HCT116 (cell line): ENCODE data around the gene NSMCE1. TPM values are rescaled to one million over a fixed set of nuclear protein-coding genes. Genes with fewer than 3 reads are reported as not detected.

Source experiments
- ATAC-seq: fragments of 200-7000 bp; cut with Tn5 transposase; 2 replicates; pipeline ENCODE4 v1.9.1; 2020; ENCODE audit warnings: mild to moderate bottlenecking, moderate library complexity
- BruUV-seq: library from RNA; stranded (reverse); fragments of 400-500 nt; replicated peaks from 2 replicates; lab custom pipeline; 2021; lab: Mats Ljungman, UMichigan
- CTCF ChIA-PET: fragments of 300-600 bp; sonication (Branson Sonifier 250); formaldehyde crosslinking; loops from one replicate; lab custom pipeline; 2021; ENCODE audit warnings: antibody characterized with exemption; lab: Charles Lee
- POLR2A ChIA-PET: fragments of 300-600, 350-600 bp; sonication (Branson Sonifier 250); formaldehyde crosslinking; loops from one replicate; lab custom pipeline; 2021; ENCODE audit warnings: antibody characterized with exemption; lab: Charles Lee
- RAD21 ChIA-PET, 2 experiments: fragments of 300-600 bp; sonication (Branson Sonifier 250); formaldehyde crosslinking; loops; one replicate each; lab custom pipeline; 2023; ENCODE audit warnings: low total read pairs in 2 of 2; ENCODE audit not compliant: uncharacterized antibody in 2 of 2, unreplicated experiment in 2 of 2, low non-redundant PET in 1 of 2; lab: Charles Lee
- DNase-seq: peaks from one replicate; pipeline ENCODE4 v3.0.0-alpha.2; 2010; ENCODE audit warnings: low read depth, low spot score
- H2AFZ ChIP-seq: fragments of 200-600 bp; shearing (Covaris generic), sonication (generic); 2 replicates; pipeline ENCODE4 v1.6.1; 2017; ENCODE audit warnings: low read depth, mixed run types, mixed read lengths, antibody characterized with exemption, low read length; ENCODE audit not compliant: poor library complexity, severe bottlenecking
- H3K27ac ChIP-seq: 2 replicates; pipeline ENCODE4 v1.5.1; 2012; ENCODE audit warnings: low read depth, low read length
- H3K27me3 ChIP-seq: fragments of 200-600 bp; sonication (generic); 2 replicates; pipeline ENCODE4 v1.6.1; 2016; ENCODE audit warnings: mixed run types, low read length, mixed read lengths; ENCODE audit not compliant: insufficient read depth
- H3K36me3 ChIP-seq, 2 experiments: fragments of 200-500 bp in 1 of 2; fragments of 200-600 bp in 1 of 2; sonication (Bioruptor generic) in 1 of 2; sonication (generic) in 1 of 2; 2 replicates each; pipeline versions ENCODE4 v1.5.1 to v1.6.1; 2014 to 2016; ENCODE audit warnings: low read length in 2 of 2, inconsistent platforms in 1 of 2, mixed read lengths in 1 of 2, mixed run types in 1 of 2; ENCODE audit not compliant: insufficient read depth in 2 of 2, control insufficient read depth in 1 of 2
- H3K4me1 ChIP-seq, 2 experiments: fragments of 200-600 bp in 1 of 2; sonication (generic) in 1 of 2; 2 replicates each; pipeline versions ENCODE4 v1.5.1 to v1.6.1; 2012 to 2017; ENCODE audit warnings: low read length in 2 of 2, inconsistent platforms in 1 of 2, mild to moderate bottlenecking in 1 of 2, mixed read lengths in 1 of 2, mixed run types in 1 of 2, moderate library complexity in 1 of 2; ENCODE audit not compliant: insufficient read depth in 2 of 2, control insufficient read depth in 1 of 2
- H3K4me2 ChIP-seq: fragments of 200-600 bp; sonication (generic); 2 replicates; pipeline ENCODE4 v1.6.1; 2017; ENCODE audit warnings: mixed run types, low read length, mixed read lengths
- H3K4me3 ChIP-seq, 2 experiments: fragments of 200-600 bp in 1 of 2; sonication (generic) in 1 of 2; replicated peaks in 1 of 2; 2 replicates each; pipeline ENCODE4 v1.5.1; 2011 to 2016; ENCODE audit warnings: low read length in 2 of 2, control low read depth in 1 of 2, low read depth in 1 of 2, mild to moderate bottlenecking in 1 of 2, mixed read lengths in 1 of 2, mixed run types in 1 of 2
- H3K79me2 ChIP-seq: fragments of 200-600 bp; sonication (generic); 2 replicates; pipeline ENCODE4 v1.6.1; 2017; ENCODE audit warnings: mild to moderate bottlenecking, mixed run types, low read length, moderate library complexity, mixed read lengths; ENCODE audit not compliant: insufficient read depth
- H3K9ac ChIP-seq: fragments of 200-600 bp; sonication (generic); 2 replicates; pipeline ENCODE4 v1.6.1; 2016; ENCODE audit warnings: low read length, mixed read lengths
- H3K9me2 ChIP-seq: fragments of 200-600 bp; sonication (generic), shearing (Covaris generic); 2 replicates; pipeline ENCODE4 v1.6.1; 2017; ENCODE audit warnings: mixed run types, mild to moderate bottlenecking, moderate library complexity; ENCODE audit not compliant: insufficient read depth
- H3K9me3 ChIP-seq, 2 experiments: fragments of 200-500 bp in 1 of 2; fragments of 200-600 bp in 1 of 2; sonication (Bioruptor generic) in 1 of 2; sonication (generic) in 1 of 2; 2 replicates each; pipeline ENCODE4 v1.6.1; 2014 to 2017; ENCODE audit warnings: low read length in 2 of 2, mixed read lengths in 2 of 2, inconsistent platforms in 1 of 2, low read depth in 1 of 2, mild to moderate bottlenecking in 1 of 2, mixed run types in 1 of 2, moderate library complexity in 1 of 2; ENCODE audit not compliant: control insufficient read depth in 1 of 2, insufficient read depth in 1 of 2
- H4K20me1 ChIP-seq: fragments of 200-600 bp; sonication (generic), shearing (Covaris generic); 2 replicates; pipeline ENCODE4 v1.6.1; 2017; ENCODE audit warnings: mixed run types, mild to moderate bottlenecking, moderate library complexity; ENCODE audit not compliant: insufficient read depth
- CTCF ChIP-seq, 3 experiments: fragments of 200-600 bp in 1 of 3; sonication (generic) in 1 of 3; IDR thresholded peaks in 2 of 3; conservative IDR thresholded peaks in 1 of 3; 2 replicates each; pipeline ENCODE4 v1.5.1; 2012 to 2017; ENCODE audit warnings: low read depth in 2 of 3, low read length in 2 of 3, antibody characterized with exemption in 1 of 3, borderline replicate concordance in 1 of 3, control low read depth in 1 of 3, mild to moderate bottlenecking in 1 of 3, mixed read lengths in 1 of 3, mixed run types in 1 of 3, moderate library complexity in 1 of 3; ENCODE audit not compliant: insufficient read depth in 1 of 3
- FOSL1 ChIP-seq: IDR thresholded peaks from 2 replicates; pipeline ENCODE4 v1.6.1; 2012; ENCODE audit warnings: low read depth
- MAX ChIP-seq: IDR thresholded peaks from 2 replicates; pipeline ENCODE4 v1.6.1; 2012
- POLR2A ChIP-seq: IDR thresholded peaks from 2 replicates; pipeline ENCODE4 v1.7.0; 2011; ENCODE audit warnings: borderline replicate concordance; ENCODE audit not compliant: insufficient read depth, insufficient read length; ENCODE audit errors: extremely low read depth
- POLR2AphosphoS5 ChIP-seq: IDR thresholded peaks from 2 replicates; pipeline ENCODE4 v1.6.1; 2011; ENCODE audit warnings: mild to moderate bottlenecking, low read depth, low read length, moderate library complexity
- RAD21 ChIP-seq: IDR thresholded peaks from 2 replicates; pipeline ENCODE4 v1.6.1; 2012; ENCODE audit warnings: low read depth, mild to moderate bottlenecking
- SP1 ChIP-seq: IDR thresholded peaks from 2 replicates; pipeline ENCODE4 v1.6.1; 2012; ENCODE audit warnings: low read depth
- ZBTB33 ChIP-seq: IDR thresholded peaks from 2 replicates; pipeline ENCODE4 v1.6.1; 2011; ENCODE audit warnings: mild to moderate bottlenecking, low read length, moderate library complexity; ENCODE audit not compliant: insufficient replicate concordance; ENCODE audit errors: extremely low read depth
- ZFX ChIP-seq: fragments of 450-650 bp; IDR thresholded peaks from 2 replicates; pipeline ENCODE4 v1.6.1; 2017
- ZNF274 ChIP-seq: fragments of 200-500 bp; sonication (Bioruptor generic); IDR thresholded peaks from 2 replicates; pipeline ENCODE4 v1.6.1; 2014; ENCODE audit warnings: mild to moderate bottlenecking, low read depth, low read length, inconsistent platforms
- intact Hi-C: fragments of 100-400 bp; cut with micrococcal nuclease; formaldehyde crosslinking; loops from 2 replicates; pipeline ENCODE4 v1.10.0; 2022
- total RNA-seq: library from RNA; stranded (reverse); gene quantifications from one replicate; pipeline ENCODE4 v1.2.1, GENCODE V29; 2021; ENCODE audit not compliant: unreplicated experiment

NSMCE1 gene
- total RNA-seq, 1 experiment from 2014 or later, result 85.6 TPM

GRCh38 chr16:27241658-27242057, 26.9 kb downstream of the NSMCE1 start:
- RAD21 ChIA-PET, result interaction anchor here in 1 of 2 experiments (0.5 kb wide), 1 partner anchor 120 kb away, joined by 4 read pairs; no protein-coding TSS in a partner anchor
- no peak overlapping the region for H3K4me2 ChIP-seq

More at GRCh38 chr16:27241658-27242057, 26.9 kb downstream of the NSMCE1 start:
- no peaks in the 10 kb centered on the region; a peak in 1 of 4 replicates for H3K36me3 ChIP-seq
- TF ChIP-seq CTCF (IDR thresholded peaks at IDR 0.05 in 2 of 3, conservative IDR thresholded peaks at IDR 0.05 in 1 of 3; ENCODE audit: borderline replicate concordance in 1 of 3, insufficient read depth in 1 of 3, low read depth in 2 of 3, low read length in 2 of 3), result no peak
- TF ChIP-seq POLR2AphosphoS5, result no peak
- TF ChIP-seq FOSL1, result no peak
- no peak for TF ChIP-seq SP1
- TF ChIP-seq ZNF274, result no peak
- TF ChIP-seq MAX, result no peak
- no peak for TF ChIP-seq RAD21
- no peak for TF ChIP-seq POLR2A
- no peak for TF ChIP-seq ZBTB33
- no peak for TF ChIP-seq ZFX
- TF ChIP-seq, all 23 proteins: peak for 0
- no peak overlapping the region for H3K9ac ChIP-seq
- POLR2A ChIA-PET, result no interaction called here
- ATAC-seq, result no peak
- H3K27ac ChIP-seq, result no peak overlapping the region
- intact Hi-C loops, result no loop called here
- no peaks in the 10 kb centered on the region for H3K9me3 ChIP-seq
- DNase-seq, result no peak
- H3K4me3 ChIP-seq, result no peak overlapping the region
- CTCF ChIA-PET, result no interaction called here
- no peaks in the 10 kb centered on the region for H3K27me3 ChIP-seq
- peaks cover 3 to 38% of the 10 kb centered on the region in 2 experiments; a peak in 3 of 4 replicates for H3K4me1 ChIP-seq
- no peak overlapping the region for H2AFZ ChIP-seq
- H3K9me2 ChIP-seq, result no peaks in the 10 kb centered on the region
- no peaks in the 10 kb centered on the region for H4K20me1 ChIP-seq
- BruUV-seq, result no TSS peak
- peaks cover 3% of the 10 kb centered on the region; the same call in 1 of the 2 replicates for H3K79me2 ChIP-seq
